ENCODE results near the gene SERPINA4.
"Not testable (repeated sequence)": the region's sequence is repeated elsewhere in the genome, so short reads cannot be mapped to it uniquely, and the experiment has no call there.

The SERPINA4 gene

GRCh38 chr14:94569381-94570001 lies 8.2 kb downstream of the SERPINA4 start:
- DNase-seq (ENCODE audit: low read depth in 2 of 2), result no peak

- DNase-seq (ENCODE audit: low read depth in 2 of 2), result no peak
These were observed 8.8 kb downstream of the SERPINA4 start for GRCh38 chr14:94570002-94570400.

GRCh38 chr14:94570440-94570839 lies 9.2 kb downstream of the SERPINA4 start:
- DNase-seq (ENCODE audit: low read depth in 2 of 2), result no peak

- DNase-seq (ENCODE audit: low read depth in 2 of 2), result no peak
These were observed 10.2 kb downstream of the SERPINA4 start for GRCh38 chr14:94571395-94571794.

- no peak for DNase-seq (ENCODE audit: low read depth in 2 of 2)
These were observed 10.7 kb downstream of the SERPINA4 start for GRCh38 chr14:94571950-94572349.

- no peak for DNase-seq (ENCODE audit: low read depth in 2 of 2)
These were observed 11.5 kb downstream of the SERPINA4 start for GRCh38 chr14:94572637-94573303.

- no peak for DNase-seq (ENCODE audit: low read depth in 2 of 2)
These were observed 12.4 kb downstream of the SERPINA4 start for GRCh38 chr14:94573475-94574277.

- no peak for DNase-seq (ENCODE audit: low read depth in 2 of 2)
These were observed 13.1 kb downstream of the SERPINA4 start for GRCh38 chr14:94574336-94574735.

- no peak for DNase-seq (ENCODE audit: low read depth in 2 of 2)
These were observed 14.7 kb downstream of the SERPINA4 start for GRCh38 chr14:94575730-94576585.

GRCh38 chr14:94577472-94577871 lies 16.2 kb downstream of the SERPINA4 start:
- not testable (repeated sequence) for DNase-seq (ENCODE audit: low read depth in 2 of 2)

DNA sequence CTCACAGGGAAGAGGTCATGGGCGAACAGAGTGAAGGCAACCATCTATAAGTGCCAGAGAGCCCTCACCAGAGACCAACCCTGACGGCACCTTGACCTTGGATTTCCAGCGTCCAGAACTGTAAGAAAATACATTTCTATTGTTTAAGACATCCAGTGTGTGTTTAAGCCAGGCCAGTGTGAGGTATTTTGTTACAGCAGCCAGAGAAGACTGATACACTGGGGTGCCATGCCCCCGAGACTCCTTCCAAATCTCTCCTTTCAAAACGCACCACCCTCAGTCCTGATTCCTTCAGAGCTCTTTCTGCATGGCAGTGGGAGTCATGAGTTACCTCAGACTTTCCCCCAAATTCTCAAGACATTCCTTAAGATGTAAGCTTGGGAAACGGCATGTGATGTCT lies 17.5 kb downstream of the SERPINA4 start:
- no peak for DNase-seq (ENCODE audit: low read depth in 2 of 2)

DNA sequence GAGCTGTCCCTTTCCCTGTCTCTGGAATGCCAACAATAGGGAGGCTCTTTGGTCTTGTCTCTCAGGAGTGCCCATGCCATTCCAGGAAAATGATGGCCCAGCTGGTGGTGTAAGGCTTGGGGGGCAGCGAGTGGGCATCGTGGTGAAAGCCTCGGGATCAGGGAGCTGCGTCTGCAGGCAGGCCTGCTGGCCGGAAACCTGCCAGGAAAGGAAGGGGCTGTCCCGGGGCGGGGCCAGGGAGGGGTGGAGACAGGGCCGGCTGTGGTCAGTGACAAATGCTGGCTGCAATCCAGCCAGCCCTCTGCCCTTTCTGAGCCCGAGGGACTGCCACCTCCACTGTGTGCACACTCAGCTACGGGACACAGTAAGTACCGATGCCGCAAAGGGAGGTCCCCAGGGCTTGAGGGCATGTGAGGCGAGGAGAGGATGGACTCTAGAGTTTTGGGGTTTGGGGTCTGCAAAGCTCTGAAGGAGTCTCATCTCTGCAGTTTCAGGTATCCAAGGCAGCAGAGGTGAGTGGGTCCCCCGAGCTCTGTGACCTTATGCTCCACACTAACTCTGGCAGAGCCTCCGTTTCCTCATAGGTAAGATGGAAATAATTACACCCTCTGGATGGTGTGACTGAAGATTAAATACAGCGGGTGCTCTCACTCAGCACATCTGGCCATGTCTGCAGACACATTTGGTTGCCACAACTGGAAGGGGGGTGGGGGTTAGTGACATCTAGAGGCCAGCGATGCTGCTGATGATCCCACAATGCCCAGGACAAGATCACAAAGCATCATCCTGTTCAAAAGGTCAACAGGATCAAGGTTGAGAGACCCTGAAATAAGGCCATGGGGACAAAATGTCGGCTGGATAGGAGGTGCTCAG lies 20.1 kb downstream of the SERPINA4 start, which contains the start of gene SERPINA5:
Gene SERPINA5 (plus strand): TSS at position 300 of the 873 bp plus-strand sequence. CDS start 5,937 bp downstream, outside the sequence.
- DNase-seq (ENCODE audit: low read depth in 2 of 2), result no peak

DNA sequence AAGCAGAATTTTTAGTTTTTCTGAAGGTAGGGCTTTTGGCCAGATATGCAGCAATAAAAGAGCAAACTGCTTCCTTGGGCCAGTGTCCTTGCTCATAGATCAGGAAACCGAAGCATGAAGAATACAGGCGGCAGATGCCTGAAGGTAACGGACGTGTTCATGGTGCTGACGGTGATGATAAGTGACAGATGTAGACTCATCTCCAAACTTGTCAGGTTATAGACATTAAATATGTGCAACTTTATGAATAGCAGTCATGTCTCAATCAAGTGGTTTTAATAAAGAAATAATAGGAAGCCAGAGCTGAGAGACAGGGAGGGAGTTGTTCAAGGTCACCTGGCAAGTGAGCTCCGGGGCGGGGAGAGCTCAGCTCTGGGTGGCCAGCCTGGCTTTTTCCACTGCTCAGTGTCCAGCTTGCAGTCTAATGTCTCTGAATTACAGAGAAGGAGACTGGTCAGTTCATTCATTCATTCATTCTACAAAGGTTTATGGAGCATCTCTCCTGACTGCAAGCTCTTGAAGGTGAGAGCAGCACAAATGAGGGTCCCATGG lies 21.0 kb downstream of the SERPINA4 start:
- DNase-seq (ENCODE audit: low read depth in 2 of 2), result no peak

DNA sequence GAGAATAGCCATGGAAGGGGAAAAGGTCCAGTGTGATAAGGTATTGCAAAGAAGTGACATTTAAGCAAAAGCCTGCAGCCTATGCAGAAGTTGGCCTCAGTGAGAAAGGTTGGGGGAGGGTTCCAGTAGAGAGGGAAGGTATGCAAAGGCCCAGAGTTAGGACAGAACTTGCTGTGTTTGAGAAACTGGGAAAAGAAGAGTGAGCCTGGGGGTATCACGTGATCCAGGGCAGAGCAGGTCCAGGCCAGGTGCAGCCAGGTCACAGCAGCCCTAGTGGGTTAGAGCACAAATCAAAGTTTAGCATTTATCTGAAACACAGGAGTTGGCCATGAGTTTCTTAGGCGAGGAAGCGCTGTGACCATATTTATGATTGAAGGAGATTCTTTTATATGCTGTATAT lies 21.6 kb downstream of the SERPINA4 start:
- no peak for DNase-seq (ENCODE audit: low read depth in 2 of 2)

DNA sequence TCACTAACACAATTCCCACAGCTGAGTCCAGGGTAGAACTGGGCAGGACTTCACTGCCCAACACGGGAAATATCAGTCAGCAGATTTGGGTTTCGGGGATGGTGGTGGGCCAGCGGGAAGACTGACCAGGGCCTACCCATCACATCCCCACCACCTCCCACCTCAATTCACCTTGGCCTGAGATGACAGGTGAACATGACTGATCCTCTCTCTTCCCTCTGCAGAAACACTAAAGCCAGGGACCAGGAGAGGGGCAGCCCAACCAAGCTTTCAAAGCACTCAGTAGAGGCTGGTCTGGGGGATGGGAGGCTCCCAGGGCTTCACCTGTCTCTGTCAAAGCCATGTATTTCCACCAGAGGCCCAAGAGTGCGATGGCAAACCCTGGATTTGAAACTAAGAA lies 22.3 kb downstream of the SERPINA4 start:
- no peak for DNase-seq (ENCODE audit: low read depth in 2 of 2)

DNA sequence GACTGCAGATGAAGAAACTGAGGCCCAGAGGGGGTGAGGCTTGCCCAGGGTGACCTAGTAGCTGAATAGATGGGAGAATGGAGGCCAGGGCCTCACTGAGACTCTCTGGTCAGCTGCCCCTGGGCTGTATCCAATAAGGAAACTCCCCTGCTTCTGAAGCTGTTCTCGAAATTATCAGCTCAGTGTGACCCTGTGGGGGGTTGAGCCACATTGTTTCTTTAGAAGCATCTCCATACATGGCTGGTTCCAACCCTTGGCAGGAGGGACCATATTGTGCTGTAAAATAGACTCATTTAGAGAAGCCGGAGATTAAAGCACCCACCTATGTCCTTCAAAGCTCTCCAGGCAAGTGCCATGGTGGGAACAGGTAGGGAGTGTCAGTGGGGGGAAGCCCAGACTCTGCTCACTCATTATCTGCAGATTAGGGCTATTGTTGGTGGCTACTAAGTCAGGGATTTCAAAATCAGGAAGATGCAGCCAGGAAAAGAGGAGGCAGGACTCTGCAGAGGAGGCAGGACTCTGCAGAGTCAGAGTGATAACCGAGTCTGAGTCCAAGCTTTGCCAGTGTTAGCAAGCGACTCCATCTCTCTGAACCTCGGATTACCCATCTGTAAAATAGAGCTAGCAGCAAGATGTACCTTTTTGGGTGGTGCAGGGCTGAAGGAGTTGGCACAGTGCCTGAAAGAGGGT lies 23.5 kb downstream of the SERPINA4 start:
- no peak for DNase-seq (ENCODE audit: low read depth in 2 of 2)

- no peak for DNase-seq (ENCODE audit: low read depth in 2 of 2)
These were observed 25.4 kb downstream of the SERPINA4 start for GRCh38 chr14:94586635-94587034.

DNA sequence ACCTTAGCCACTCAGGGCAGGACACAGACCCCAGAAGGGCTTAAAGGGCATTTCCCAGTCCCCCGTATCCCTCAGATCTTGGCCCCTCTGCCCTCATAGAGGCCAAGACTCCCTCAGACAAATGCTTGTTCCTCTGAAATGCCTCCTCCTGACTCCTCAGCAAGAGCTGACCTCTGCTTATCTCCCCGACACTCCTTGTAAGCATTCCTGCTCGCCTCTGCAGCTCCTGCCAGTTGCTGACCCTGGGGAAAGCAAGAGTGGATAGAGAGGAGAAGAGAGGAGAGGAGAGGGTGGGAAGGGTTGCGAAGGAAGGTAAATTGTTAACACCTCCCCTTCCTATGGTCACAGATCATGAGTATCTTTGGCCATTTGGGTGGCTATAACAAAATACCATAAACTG lies 27.1 kb downstream of the SERPINA4 start:
- no peak for DNase-seq (ENCODE audit: low read depth in 2 of 2)

DNA sequence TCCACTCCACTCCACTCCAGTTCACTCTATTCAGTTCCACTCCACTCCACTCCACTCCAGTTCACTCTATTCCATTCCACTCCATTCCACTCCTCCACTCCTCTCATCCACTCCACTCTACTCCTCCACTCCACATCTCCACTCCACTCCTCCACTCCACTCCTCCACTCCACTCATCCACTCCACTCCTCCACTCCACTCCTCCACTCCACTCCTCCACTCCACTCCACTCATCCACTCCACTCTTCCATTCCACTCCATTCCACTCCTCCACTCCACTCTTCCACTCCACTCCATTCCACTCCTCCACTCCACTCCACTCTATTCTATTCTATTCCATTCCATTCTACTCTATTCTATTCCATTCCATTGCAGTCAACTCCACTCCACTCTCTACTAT lies 29.8 kb downstream of the SERPINA4 start:
- DNase-seq (ENCODE audit: low read depth in 2 of 2), result no peak

GRCh38 chr14:94591871-94592270 lies 30.6 kb downstream of the SERPINA4 start:
- no peak for DNase-seq (ENCODE audit: low read depth in 2 of 2)

Data from stimulated activated CD8-positive, alpha-beta memory T cell treated with anti-CD3 and anti-CD28 coated beads, Interleukin-15, amount 100 ng/mL, for 4 hours (primary cell).